K562 (cell line): Measurements from ENCODE around the gene KRT16.

Experiments
- CEBPB ChIP-seq: fragments of 450-650 bp; IDR thresholded peaks from 2 replicates; pipeline ENCODE4 v1.6.1; 2016; ENCODE audit warnings: missing genetic modification characterization, missing compliant biosample characterization
- ERF ChIP-seq: fragments of 450-650 bp; formaldehyde crosslinking; IDR thresholded peaks from 2 replicates; pipeline ENCODE4 v1.4.0; 2020; ENCODE audit warnings: mild to moderate bottlenecking, mixed read lengths
- ETV6 ChIP-seq, 3 experiments: fragments of 150-350 bp in 1 of 3; sonication (generic) in 1 of 3; formaldehyde crosslinking in 1 of 3; IDR thresholded peaks; 2 replicates each; pipeline versions ENCODE4 v1.6.1 to v1.8.0; 2014 to 2022; ENCODE audit warnings: borderline replicate concordance in 2 of 3, low read depth in 2 of 3, antibody characterized with exemption in 1 of 3, low read length in 1 of 3, mild to moderate bottlenecking in 1 of 3, missing genetic modification reagents in 1 of 3
- NR2F6 ChIP-seq: fragments of 450-650 bp; formaldehyde crosslinking; IDR thresholded peaks from 2 replicates; pipeline ENCODE4 v1.4.0; 2020; ENCODE audit warnings: mild to moderate bottlenecking
- POLR2AphosphoS5 ChIP-seq: IDR thresholded peaks from 2 replicates; pipeline ENCODE4 v1.6.1; 2011; ENCODE audit warnings: mild to moderate bottlenecking, low read depth, low read length, moderate library complexity; ENCODE audit not compliant: control insufficient read depth, insufficient read depth
- ZNF384 ChIP-seq: IDR thresholded peaks from 2 replicates; pipeline ENCODE4 v1.6.1; 2012; ENCODE audit warnings: low read depth, low read length, improper control_type of control experiment
- TF ChIP-seq, protein P1 (sequence below): sonication (generic); formaldehyde crosslinking; IDR thresholded peaks from 2 replicates; pipeline ENCODE4 v1.9.0; 2022; ENCODE audit warnings: mild to moderate bottlenecking, missing genetic modification reagents
- TF ChIP-seq, protein P2 (sequence below): sonication (generic); formaldehyde crosslinking; IDR thresholded peaks from 2 replicates; pipeline ENCODE4 v1.5.0; 2020; ENCODE audit warnings: missing genetic modification reagents

DNA sequence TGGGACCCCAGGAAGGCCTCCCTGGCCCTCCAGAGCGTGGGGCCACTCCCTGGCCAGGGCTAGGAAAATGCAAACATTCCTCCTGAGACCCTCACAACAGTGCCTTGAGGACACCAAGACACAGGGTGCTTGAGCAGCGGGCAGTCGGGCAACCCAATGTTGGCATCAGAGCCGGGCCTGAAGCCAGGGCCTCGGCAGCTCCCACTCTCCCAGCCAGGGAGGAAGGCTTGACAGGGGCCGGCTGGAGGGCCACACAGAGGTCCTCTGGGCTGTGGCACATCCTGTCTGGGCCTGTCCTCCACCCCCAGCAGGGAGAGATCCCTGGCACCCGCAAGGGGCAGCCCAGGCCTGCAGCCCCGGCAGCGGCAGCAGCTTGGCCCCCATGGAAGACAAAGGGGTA lies 24.1 kb upstream of the KRT16 start:
- TF ChIP-seq CEBPB (tag) (no peak), POLR2AphosphoS5 (no peak), ZNF384 (no peak), NR2F6 (CRISPR knock-in tag) (no peak), ETV6 (IDR thresholded peaks at IDR 0.05; ENCODE audit: borderline replicate concordance in 1 of 2, low read depth in 2 of 2, low read length in 1 of 2) (no peak), ETV6 (CRISPR knock-in tag; IDR thresholded peaks at IDR 0.05; ENCODE audit: borderline replicate concordance) (no peak), ERF (CRISPR knock-in tag) (no peak)
- TF ChIP-seq, protein P1, sequence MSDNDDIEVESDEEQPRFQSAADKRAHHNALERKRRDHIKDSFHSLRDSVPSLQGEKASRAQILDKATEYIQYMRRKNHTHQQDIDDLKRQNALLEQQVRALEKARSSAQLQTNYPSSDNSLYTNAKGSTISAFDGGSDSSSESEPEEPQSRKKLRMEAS (CRISPR knock-in tag), result no peak
- TF ChIP-seq, protein P2, sequence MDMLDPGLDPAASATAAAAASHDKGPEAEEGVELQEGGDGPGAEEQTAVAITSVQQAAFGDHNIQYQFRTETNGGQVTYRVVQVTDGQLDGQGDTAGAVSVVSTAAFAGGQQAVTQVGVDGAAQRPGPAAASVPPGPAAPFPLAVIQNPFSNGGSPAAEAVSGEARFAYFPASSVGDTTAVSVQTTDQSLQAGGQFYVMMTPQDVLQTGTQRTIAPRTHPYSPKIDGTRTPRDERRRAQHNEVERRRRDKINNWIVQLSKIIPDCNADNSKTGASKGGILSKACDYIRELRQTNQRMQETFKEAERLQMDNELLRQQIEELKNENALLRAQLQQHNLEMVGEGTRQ (CRISPR knock-in tag), result no peak
